Subcutaneous adipose tissue (tissue), 4 donors: ENCODE results near the gene NOP9. TPM values are rescaled to one million over a fixed set of nuclear protein-coding genes. Genes with fewer than 3 reads are reported as not detected.

Source experiments
- total RNA-seq, 4 donors: library from RNA; depleted of rRNA; stranded (reverse); fragments of >200 nt; gene quantifications; one replicate each; pipeline ENCODE4 v1.1.0, GENCODE V29; 2016
- TF ChIP-seq, protein P1 (sequence below): fragments of 450-650 bp; IDR thresholded peaks from one replicate; pipeline ENCODE4 v1.5.1; 2016; ENCODE audit warnings: low read depth, mild to moderate bottlenecking, control low read depth, antibody characterized with exemption, moderate library complexity

NOP9 gene
- total RNA-seq, 4 donors from 2014 or later: 14.3 to 19.4 (median 15.1) TPM

- TF ChIP-seq, protein P1, sequence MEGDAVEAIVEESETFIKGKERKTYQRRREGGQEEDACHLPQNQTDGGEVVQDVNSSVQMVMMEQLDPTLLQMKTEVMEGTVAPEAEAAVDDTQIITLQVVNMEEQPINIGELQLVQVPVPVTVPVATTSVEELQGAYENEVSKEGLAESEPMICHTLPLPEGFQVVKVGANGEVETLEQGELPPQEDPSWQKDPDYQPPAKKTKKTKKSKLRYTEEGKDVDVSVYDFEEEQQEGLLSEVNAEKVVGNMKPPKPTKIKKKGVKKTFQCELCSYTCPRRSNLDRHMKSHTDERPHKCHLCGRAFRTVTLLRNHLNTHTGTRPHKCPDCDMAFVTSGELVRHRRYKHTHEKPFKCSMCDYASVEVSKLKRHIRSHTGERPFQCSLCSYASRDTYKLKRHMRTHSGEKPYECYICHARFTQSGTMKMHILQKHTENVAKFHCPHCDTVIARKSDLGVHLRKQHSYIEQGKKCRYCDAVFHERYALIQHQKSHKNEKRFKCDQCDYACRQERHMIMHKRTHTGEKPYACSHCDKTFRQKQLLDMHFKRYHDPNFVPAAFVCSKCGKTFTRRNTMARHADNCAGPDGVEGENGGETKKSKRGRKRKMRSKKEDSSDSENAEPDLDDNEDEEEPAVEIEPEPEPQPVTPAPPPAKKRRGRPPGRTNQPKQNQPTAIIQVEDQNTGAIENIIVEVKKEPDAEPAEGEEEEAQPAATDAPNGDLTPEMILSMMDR: no peak
Measured at GRCh38 chr14:24296341-24297157, 3.1 kb upstream of the NOP9 start.

DNA sequence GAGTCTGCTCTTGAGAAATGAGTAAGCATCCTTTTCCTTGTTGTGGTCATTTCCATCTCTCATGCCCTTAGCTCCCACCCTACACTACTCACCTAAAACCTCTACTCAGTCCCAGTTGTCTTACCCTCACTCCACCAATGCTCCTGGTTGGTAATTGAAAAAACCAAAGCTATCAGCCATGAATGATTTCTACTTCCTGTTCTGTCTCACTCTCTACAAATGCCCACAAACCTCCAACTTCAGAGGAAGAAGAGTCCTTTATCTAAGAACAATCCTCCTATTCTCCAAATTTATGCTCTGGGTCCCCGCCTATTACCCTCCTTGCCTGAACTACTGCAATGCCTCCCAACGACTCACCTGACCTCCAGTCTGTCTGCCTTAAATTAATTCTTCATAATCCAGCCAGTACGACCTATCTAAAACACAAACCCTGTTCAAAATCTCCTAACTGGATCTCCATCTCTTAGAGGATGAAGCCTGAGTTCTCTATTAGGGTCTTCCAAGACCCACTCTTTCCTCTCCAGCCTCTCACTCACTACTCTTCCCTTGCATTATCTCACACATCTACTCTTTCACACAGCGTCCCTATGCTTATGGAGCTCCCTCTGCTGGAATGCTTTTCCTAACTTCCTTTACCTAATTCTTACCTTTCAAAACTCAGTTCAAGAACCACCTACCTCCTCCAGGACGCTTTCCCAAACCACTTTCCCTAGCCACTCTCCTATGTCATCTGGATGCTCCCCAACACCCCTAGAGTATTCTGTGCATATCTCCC is 2.3 kb upstream of the NOP9 start:
- TF ChIP-seq, protein P1: no peak

DNA sequence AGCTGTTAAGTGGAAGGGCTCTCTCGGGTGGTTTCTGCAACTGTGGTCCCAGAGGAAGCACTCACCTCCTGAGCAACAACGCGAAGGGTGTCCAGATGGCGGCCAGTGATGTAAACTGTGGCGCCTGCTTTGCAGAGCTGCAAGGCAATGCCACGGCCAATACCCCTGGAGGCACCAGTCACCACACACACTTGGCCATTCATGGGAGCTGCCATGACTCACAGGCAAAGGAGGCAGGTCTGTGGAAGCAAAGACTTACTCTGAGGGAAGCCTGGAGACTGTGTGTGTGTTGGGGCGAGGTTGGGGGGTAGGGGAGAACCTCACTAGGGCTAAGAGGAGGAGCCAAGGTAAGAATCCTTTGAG is 777 bp upstream of the NOP9 start:
- TF ChIP-seq, protein P1: no peak

DNA sequence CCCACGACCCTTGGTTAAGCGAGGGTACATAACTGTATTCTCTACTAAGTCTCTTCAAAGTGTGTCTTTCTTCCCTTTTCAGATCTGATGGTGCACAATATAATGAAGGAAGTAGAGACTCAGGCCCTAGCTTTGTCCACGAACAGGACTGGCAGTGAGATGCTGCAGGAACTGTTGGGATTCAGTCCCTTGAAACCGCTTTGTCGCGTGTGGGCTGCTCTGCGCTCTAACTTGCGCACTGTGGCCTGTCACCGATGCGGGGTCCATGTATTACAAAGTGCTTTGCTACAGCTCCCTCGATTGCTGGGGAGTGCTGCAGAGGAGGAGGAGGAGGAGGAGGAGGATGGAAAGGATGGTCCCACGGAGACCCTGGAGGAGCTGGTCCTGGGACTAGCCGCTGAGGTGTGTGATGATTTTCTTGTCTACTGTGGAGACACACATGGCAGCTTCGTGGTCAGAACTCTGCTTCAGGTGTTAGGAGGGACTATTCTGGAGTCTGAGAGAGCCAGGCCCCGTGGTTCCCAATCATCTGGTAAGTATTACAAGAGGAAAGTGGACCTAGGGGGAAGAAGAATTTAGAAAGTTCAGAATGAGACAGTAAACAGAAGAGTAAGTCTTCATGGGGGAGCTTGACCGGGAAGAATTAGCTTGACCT is 803 bp downstream of the NOP9 start:
- TF ChIP-seq, protein P1: no peak

- TF ChIP-seq, protein P1: no peak
Measured at GRCh38 chr14:24304019-24304387, 4.4 kb downstream of the NOP9 start.

DNA sequence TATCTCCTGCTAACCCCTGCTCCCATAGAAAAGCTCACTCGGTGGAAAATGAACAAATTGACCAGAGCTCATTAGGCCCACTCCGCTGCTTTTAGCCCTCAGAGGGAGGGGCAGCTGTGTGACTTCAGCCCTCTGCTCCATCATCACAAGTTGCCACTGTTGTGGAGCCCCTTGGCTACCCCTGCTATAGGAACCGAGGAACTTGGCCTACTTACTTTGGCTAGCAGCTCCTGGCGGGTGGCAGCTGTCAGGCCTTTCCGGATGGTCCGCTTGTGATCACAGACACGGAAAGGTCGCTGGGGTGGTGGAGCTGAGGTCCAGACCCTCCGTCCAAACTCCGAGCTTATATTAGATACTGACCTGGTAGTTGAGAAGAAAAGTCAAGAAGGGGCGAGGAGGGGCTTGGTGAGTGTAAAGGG is 7.5 kb downstream of the NOP9 start:
- TF ChIP-seq, protein P1: no peak
